Peyer's patch (tissue), 4 donors: ENCODE measurements around the gene DDX21. TPM values are rescaled to one million over a fixed set of nuclear protein-coding genes. Genes with fewer than 3 reads are reported as not detected.
"Not testable (repeated sequence)": the region's sequence is repeated elsewhere in the genome, so short reads cannot be mapped to it uniquely, and the experiment has no call there.

Source experiments
- DNase-seq, 3 donors: peaks; one replicate each; pipeline ENCODE4 v3.0.0-alpha.2; 2017 to 2019
- H3K27ac ChIP-seq, 4 donors: fragments of 200-600 bp; sonication (generic); one replicate each; pipeline ENCODE4 v1.5.1; 2016 to 2019
- H3K27me3 ChIP-seq, 2 donors: fragments of 200-600 bp; sonication (generic); one replicate each; pipeline ENCODE4 v1.5.1; 2019
- H3K36me3 ChIP-seq, 3 donors: fragments of 200-600 bp; sonication (generic); one replicate each; pipeline ENCODE4 v1.5.1; 2016 to 2019
- H3K4me1 ChIP-seq, 4 donors: fragments of 200-600 bp; sonication (generic); one replicate each; pipeline ENCODE4 v1.5.1; 2016 to 2019
- H3K4me3 ChIP-seq, 4 donors: fragments of 200-600 bp; sonication (generic); 1 replicate in 3 of 4; 2 replicates in 1 of 4; pipeline ENCODE4 v1.5.1; 2016 to 2019; ENCODE audit warnings: mild to moderate bottlenecking in 1 of 4
- H3K9me3 ChIP-seq, 4 donors: fragments of 200-600 bp; sonication (generic); one replicate each; pipeline ENCODE4 v1.5.1; 2016 to 2019; ENCODE audit warnings: mild to moderate bottlenecking in 1 of 4
- CTCF ChIP-seq, 6 experiments: fragments of 450-650 bp in 4 of 6; fragments of 200-600 bp in 2 of 6; sonication (generic) in 1 of 6; IDR thresholded peaks; one replicate each; pipeline ENCODE4 v1.5.1; 2017 to 2019; ENCODE audit warnings: antibody characterized with exemption in 6 of 6, mild to moderate bottlenecking in 3 of 6, moderate library complexity in 1 of 6
- POLR2A ChIP-seq, 2 donors: fragments of 450-650 bp; IDR thresholded peaks; one replicate each; pipeline ENCODE4 v1.5.1; 2017; ENCODE audit warnings: antibody characterized with exemption in 2 of 2, mild to moderate bottlenecking in 2 of 2, moderate library complexity in 2 of 2
- total RNA-seq, 4 donors: library from RNA; depleted of rRNA; stranded (reverse); fragments of >200 nt; gene quantifications; one replicate each; pipeline ENCODE4 v1.1.0, GENCODE V29; 2016

DDX21 gene
- total RNA-seq, 4 donors from 2014 or later: 17.8 to 50.3 (median 20.6) TPM

DNA sequence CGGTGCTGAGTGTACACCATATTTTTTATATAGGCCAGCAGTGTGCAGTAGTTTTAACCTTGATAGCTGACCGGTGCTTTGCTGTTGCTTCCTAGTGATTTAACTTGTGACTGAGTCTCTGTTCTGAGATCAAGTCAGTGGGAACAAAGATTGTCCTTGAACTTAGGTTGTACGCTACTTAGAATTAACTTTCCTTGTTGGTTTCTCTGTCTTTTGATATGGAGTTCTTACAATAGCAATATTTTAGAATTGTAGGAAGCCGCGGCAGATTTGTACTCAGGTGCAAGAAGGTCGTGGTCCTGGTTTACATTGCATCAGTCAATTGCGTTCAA is 1.3 kb downstream of the DDX21 start:
- H3K4me3 ChIP-seq: peak overlapping the region; percentile 73 to 96 (median 93)
- no peaks in the 10 kb centered on the region for H3K27me3 ChIP-seq
- H3K36me3 ChIP-seq: peaks cover 0 to 19% (median 0%) of the 10 kb centered on the region in 3 donors
- TF ChIP-seq POLR2A (IDR thresholded peaks at IDR 0.05) (no peak), CTCF (IDR thresholded peaks at IDR 0.05) (peak in 1 of 6 experiments; percentile 13)
- no peaks in the 10 kb centered on the region for H3K9me3 ChIP-seq
- H3K4me1 ChIP-seq: peaks cover 0 to 19% (median 4%) of the 10 kb centered on the region in 4 donors
- no peak for DNase-seq
- peak overlapping the region; percentile 93 to 96 (median 95) for H3K27ac ChIP-seq

- Histone ChIP-seq H3K9me3 (no peaks in the 10 kb centered on the region), H3K27ac (peak overlapping the region in 3 of 4 donors; percentile 93 to 96 (median 95)), H3K4me1 (peaks cover 0 to 19% (median 4%) of the 10 kb centered on the region in 4 donors), H3K27me3 (no peaks in the 10 kb centered on the region), H3K36me3 (peaks cover 0 to 23% (median 0%) of the 10 kb centered on the region in 3 donors), H3K4me3 (peak overlapping the region; percentile 73 to 96 (median 93))
- no peak for TF ChIP-seq CTCF (IDR thresholded peaks at IDR 0.05)
- TF ChIP-seq POLR2A (IDR thresholded peaks at IDR 0.05): no peak
- no peak for DNase-seq
These were observed 1.7 kb downstream of the DDX21 start for GRCh38 chr10:68957654-68958053.

GRCh38 chr10:68959695-68960527 is 3.9 kb downstream of the DDX21 start:
- Histone ChIP-seq H3K36me3 (peaks cover 0 to 46% (median 0%) of the 10 kb centered on the region in 3 donors), H3K4me3 (no peak overlapping the region), H3K9me3 (no peaks in the 10 kb centered on the region), H3K27ac (no peak overlapping the region), H3K4me1 (peaks cover 0 to 18% (median 4%) of the 10 kb centered on the region in 4 donors), H3K27me3 (no peaks in the 10 kb centered on the region)
- no peak for DNase-seq
- no peak for TF ChIP-seq CTCF (IDR thresholded peaks at IDR 0.05)
- TF ChIP-seq POLR2A (IDR thresholded peaks at IDR 0.05): no peak

DNA sequence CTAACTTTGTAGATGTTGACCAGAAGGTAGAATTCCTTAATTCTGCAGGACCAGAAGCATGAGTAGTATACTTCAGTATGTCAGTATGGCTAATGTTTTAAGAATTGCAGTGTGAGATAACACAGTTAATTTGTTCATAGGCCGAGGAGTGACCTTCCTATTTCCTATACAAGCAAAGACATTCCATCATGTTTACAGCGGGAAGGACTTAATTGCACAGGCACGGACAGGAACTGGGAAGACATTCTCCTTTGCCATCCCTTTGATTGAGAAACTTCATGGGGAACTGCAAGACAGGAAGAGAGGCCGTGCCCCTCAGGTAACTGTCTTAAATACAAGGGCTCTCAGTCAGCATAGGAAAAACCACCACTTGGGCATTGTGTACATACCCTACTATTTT is 7.2 kb downstream of the DDX21 start:
- TF ChIP-seq POLR2A (IDR thresholded peaks at IDR 0.05): no peak
- no peaks in the 10 kb centered on the region for H3K9me3 ChIP-seq
- H3K36me3 ChIP-seq: peaks cover 0 to 78% (median 0%) of the 10 kb centered on the region in 3 donors
- H3K4me3 ChIP-seq: no peak overlapping the region
- H3K4me1 ChIP-seq: peaks cover 0 to 2% (median under 1%) of the 10 kb centered on the region in 4 donors
- H3K27ac ChIP-seq: no peak overlapping the region
- no peaks in the 10 kb centered on the region for H3K27me3 ChIP-seq
- DNase-seq: no peak

DNA sequence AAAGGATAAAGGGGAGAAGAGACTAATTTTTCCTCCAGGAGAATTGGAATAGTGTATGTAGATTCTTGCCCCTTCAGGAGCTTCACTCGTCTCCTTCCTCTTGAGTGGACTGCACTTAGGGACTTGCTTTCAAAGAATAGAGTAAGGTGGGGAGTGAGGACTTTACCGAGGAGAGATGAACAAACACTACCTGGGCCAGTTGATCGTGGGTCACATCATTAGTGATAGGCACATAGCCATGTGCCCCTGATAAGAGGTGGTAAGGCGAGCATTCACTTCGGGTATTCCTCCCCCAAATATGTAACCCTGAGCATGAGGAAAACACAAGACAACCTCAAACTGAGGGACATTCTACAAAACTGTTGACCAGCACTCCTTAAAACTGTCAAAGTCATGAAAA is 18.0 kb downstream of the DDX21 start:
- DNase-seq: no peak
- H3K4me3 ChIP-seq: no peak overlapping the region
- H3K27me3 ChIP-seq: no peaks in the 10 kb centered on the region
- no peak for TF ChIP-seq CTCF (IDR thresholded peaks at IDR 0.05)
- TF ChIP-seq POLR2A (IDR thresholded peaks at IDR 0.05): no peak
- peaks cover 0 to 100% (median 7%) of the 10 kb centered on the region in 3 donors for H3K36me3 ChIP-seq
- H3K4me1 ChIP-seq: no peaks in the 10 kb centered on the region
- H3K27ac ChIP-seq: no peak overlapping the region
- no peaks in the 10 kb centered on the region for H3K9me3 ChIP-seq

DNA sequence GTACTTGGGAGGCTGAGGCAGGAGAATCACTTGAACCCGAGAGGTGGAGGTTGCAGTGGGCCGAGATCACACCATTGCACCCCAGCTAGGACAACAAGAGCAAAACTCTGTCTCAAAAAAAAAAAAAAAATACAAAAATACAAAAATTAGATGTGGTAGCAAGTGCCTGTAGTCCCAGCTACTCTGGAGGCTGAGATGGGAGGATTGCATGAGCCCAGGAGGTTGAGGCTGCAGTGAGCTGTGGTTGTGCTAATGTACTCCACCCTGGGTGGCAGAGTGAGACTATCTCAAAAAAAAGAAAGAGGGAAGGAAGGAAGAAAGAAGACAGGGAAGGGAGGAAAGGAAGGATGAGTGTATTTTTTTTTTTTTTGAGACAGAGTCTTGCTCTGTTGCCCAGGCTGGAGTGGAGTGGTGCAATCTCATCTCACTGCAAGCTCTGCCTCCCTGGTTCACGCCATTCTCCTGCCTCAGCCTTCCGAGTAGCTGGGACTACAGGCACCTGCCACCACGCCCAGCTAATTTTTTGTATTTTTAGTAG is 20.0 kb downstream of the DDX21 start:
- H3K9me3 ChIP-seq, DNase-seq, H3K4me3 ChIP-seq, H3K27ac ChIP-seq, H3K4me1 ChIP-seq, H3K27me3 ChIP-seq: not testable (repeated sequence)
- H3K36me3 ChIP-seq: peaks cover 0 to 99% (median 4%) of the 10 kb centered on the region in 3 donors

DNA sequence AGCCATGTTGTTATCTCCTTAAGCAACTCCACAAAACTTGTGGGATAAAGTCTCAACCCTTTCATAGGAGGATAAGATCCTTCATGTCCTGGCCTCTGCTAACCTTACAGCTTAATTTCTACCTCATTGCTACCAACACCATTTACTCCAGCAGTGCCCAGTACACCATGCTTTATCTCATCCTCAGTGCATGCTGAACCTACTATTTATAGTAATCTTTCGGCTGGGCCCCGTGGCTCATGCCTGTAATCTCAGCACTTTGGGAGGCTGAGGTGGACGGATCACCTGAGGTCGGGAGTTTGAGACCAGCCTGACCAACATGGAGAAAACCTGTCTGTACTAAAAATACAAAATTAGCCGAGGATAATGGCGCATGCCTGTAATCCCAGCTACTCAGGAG is 23.8 kb downstream of the DDX21 start:
- H3K36me3 ChIP-seq: peaks cover 0 to 97% (median 0%) of the 10 kb centered on the region in 3 donors
- H3K4me3 ChIP-seq, DNase-seq, H3K27ac ChIP-seq, H3K9me3 ChIP-seq, H3K4me1 ChIP-seq, H3K27me3 ChIP-seq: not testable (repeated sequence)
